ENCODE data around the gene RAB36.

Gene RAB36

DNA sequence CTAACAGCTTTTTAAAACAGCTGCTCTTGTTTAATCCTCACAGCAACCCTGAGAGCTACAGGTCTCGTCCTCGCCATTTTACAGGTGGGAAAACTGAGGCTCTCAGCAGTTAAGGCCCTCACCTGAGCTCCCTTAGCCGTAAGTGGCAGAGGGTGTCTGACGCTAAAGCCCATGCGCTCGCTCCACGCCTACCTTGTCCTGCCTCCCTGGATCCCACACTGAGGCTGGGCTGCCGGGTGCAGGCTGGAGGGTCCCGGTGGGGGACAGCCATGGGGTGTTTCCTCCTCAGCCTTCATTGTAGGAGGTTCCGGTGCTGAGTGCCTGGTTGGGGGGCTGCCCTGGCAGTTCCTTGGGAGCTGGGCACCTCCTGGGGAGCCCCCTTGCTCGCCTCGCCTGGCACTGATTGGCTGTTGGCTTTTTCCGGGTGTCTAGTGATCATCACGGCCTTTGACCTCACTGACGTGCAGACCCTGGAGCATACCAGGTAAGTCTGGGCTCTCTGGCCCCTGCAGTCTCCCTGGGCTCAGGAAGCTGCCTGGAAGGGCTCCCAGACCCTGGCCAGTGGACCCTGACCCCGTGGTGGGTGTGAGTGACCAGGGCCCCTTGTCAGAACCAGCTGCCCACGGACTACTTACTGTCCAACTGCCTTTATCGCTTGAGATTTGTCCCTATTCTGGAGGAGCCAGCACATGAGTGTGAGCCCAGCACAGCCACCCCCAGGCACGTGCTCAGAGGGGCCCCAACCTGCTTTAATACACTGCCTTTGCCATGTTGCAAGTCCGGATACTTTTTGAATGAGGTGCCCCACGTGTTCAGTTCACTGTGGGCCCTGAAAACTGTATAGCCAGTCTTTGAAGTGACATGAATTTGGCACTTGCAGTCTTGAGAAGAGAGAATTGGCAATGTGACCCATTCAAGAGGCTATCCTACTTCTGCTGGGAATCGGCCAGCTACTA lies 12.6 kb downstream of the RAB36 start:
- no peak for DNase-seq (ENCODE audit: low read depth in 1 of 2, low spot score in 1 of 2)

DNA sequence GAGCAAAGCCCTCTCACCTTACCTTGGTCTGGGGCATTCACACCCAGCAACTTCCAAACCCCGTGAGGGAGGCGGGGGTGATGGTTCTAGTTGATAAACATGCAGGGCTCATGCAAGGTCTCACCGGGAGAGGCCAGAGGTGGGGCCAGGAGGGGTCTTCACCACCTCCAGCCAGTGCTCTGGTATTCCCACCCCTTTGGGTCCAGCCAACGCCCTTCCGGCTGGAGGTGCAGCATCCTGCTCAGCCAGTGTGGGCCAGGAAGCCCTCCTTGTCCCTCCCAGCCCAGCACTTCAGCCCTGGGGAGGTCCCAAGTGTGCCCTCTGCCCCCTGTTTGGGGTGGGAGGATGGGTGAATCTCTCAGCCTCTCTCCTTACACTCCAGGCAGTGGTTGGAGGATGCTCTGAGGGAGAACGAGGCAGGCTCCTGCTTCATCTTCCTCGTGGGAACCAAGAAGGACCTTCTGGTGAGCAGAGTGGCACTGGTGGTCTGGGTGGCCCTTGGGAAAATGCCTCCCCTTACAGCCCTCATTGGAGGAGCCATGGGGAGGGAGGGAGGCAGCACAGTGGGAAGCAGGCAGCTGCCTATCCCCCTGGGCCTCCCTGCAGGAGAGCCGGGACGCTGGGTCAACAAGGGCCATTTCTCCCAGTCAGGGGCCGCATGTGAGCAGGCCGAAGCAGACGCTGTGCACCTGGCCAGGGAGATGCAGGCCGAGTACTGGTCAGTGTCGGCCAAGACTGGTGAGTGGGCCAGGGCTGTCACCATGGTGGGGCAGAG lies 13.4 kb downstream of the RAB36 start:
- DNase-seq (ENCODE audit: low read depth in 1 of 2, low spot score in 1 of 2): no peak

DNA sequence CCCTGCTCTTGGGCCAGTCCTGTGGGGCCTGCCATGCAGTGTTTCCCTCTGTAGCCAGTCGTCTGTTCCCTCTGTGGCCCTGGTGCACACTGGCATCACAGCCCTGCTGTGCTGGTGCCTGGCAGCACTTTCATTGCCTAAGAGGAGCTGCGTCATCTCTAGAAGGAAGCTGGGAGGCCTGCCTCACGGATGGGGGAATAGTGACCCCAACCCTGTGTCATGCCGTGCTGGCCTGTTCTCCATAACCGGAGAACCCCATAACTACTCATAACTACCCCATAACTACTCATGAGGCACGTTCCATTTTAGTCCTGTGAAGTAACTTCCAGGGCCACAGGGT lies 14.0 kb downstream of the RAB36 start:
- no peak for DNase-seq (ENCODE audit: low read depth in 1 of 2, low spot score in 1 of 2)

DNA sequence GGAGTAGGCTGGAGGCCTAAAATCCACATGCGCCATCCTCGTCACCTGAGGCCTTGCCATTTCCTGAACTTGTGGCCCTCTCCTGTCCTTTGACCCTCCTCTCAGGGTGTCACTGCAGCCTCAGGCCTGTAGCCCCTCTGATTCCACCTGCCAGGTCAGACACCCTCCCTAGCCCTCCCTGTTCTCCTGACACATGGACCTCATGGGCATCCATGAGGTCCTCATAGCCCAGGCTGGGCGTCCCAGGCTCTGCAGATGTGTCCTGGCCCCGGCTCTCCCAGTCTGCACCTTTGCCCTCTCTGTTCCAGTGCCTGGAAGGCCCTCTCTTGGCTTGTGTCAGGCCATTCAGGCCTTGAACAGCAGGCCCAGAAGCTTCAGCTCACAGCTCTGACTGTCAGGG lies 15.8 kb downstream of the RAB36 start:
- DNase-seq (ENCODE audit: low read depth in 1 of 2, low spot score in 1 of 2): no peak

DNA sequence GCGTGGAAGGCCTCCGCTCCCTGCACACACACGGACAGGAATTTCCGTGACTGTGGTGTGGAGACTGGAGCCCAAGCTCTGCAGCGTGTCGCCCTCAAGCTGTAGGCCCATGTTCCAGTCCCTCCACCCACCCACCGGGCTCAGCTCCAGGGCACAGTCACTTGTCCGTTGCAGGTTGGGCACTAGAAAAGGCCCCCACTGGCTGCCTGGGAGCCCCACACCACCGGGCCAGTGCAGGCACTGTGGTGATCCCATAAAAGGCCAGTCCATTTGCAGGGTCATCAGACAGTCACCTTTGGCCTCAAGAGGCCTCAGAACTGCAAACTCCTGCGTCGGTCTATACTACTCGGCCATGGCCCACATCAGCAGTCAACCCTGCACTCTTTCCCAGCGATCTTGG lies 16.3 kb downstream of the RAB36 start:
- DNase-seq (ENCODE audit: low read depth in 1 of 2, low spot score in 1 of 2): no peak

DNA sequence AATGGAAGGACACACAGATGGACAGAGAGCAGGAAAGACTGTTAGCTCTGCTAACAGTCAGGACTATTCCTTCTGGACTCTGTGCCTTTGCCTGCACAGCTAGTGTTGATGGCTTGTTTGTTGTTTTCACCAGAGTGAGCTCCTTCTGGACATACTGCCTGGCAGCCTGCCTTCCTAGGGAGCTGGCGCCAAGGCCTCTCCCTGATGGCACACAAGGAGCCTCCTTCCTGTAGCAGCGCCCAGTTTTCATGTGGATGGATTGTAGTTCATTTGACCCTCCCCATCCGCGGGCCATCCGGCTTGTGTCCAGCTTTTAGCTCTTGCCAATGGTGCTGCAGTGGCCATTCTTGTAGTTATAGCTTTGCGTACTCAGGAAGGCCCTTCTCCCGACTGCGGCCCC lies 18.4 kb downstream of the RAB36 start:
- DNase-seq (ENCODE audit: low read depth in 1 of 2, low spot score in 1 of 2): no peak

DNA sequence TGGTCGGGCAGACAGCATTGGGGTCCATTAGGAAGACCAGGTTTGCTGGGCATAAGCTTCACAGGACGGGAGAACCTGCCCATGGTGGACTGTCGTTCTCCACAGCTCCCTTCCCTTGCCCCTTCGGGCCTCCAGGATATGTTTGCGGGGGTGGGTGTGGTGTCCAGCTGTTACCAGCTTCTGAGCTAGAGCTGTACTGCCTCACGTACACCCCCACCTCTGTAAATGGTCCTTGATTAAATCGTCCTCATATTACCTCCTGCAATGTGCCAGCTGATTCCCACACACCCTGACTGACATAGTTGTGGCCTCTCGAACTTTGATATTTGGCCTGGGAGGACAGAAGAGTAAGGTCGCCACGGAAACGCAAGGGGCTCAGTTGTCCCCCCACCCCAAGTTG lies 18.8 kb downstream of the RAB36 start:
- no peak for DNase-seq (ENCODE audit: low read depth in 1 of 2, low spot score in 1 of 2)

DNA sequence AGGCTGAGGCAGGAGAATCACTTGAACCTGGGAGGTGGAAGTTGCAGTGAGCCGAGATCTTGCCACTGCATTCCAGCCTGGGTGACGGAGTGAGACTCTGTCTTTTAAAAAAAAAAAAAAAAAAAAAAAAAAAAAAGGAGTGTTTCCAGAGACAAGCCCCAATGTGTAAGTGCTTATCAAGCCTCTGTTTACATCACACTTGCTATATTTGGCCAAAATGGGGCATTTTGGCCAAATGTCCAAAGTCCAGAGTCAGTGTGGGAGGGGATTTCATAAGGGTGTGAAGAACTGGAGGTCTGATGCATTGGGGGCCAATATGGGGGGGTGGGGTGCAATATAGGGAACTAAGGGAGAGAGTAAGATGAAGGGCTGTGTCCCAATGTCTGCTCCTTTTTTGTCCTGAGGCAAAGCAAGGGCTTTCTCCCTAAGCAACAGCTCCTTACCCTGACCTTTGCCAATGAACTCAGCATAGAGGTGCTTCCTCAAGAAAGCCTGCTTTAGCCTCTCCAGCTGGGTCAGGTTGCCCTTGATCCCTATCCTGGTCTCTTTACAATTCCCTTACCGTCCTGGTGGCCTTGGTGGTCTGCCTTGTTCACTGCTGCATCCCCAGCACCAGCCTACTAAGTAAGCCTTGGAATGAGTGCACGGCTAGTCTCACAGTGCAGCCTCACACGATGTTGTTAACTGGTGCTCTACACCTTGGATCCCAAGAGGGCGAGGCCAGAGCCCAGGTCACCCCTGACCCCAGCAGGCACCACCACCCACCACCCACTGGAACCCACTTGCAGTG lies 21.0 kb downstream of the RAB36 start:
- no peak for DNase-seq (ENCODE audit: low read depth in 1 of 2, low spot score in 1 of 2)

DNA sequence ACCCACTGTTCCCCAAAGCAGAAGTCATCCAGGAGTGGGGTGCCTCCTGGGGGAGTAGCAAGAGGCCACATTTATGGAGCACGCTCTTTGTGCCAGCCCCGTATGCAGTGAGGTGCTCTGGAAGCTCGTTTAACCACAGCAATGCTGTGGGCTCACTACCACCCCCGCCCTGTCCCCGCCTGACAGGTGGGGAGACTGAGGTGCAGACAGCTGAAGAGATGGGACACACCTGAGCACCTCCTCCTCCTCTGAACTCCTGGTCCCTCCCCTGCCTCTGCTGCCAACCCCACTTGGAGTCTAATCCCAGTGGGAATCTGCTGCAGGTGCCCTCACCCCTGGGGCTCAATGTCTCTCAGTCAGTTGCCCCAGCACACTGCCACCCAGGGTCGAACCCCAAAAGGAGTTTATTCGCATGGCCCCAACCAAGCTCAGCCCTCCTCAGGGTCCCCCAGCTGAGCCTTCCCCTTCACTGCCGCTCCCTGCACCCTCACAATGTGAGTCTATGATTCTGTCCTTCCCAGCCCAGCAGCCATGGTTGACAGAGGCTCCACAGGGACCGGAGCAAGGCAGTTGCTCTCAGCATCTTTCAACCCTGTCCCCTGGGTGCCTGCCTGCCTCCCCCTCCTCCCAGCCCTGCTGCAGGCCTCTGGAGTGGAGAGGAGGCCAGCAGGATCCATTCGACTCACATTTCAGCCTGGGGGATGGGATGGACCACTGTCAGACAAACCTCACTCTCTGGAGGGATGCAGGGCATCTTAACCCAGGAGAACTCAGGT lies 21.8 kb downstream of the RAB36 start:
- no peak for DNase-seq (ENCODE audit: low read depth in 1 of 2, low spot score in 1 of 2)

DNA sequence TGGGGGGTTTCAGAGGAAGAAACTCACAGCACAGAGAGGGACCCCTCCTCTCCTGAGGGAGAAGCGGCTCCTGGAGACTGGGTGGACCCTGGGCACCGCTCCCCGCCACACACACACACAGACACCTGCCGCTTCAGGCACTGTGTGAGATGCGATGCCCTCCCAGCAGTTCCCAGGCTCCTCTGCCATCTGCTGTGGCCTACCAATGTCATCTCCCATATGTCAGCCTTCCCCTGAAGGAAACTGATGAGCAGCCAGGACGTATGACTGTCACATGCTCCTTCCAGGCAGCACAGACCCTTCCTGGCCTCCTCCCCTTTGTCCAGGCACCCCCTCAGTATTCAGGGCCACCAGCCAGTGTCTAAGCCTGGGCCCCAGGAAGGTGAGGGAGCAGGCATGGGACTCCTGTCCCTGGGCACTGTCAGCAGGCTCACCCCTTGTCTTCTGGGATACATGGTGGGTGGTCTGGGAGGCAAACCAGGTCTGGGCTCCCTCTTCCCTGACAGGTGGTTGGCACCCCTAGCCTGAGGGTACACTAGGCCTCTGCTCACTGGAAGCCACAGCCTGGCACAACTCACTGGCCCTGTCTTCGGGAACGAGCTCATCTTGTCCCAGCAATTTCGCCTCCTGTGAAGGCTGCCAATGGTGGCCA lies 23.2 kb downstream of the RAB36 start:
- DNase-seq (ENCODE audit: low read depth in 1 of 2, low spot score in 1 of 2): no peak

DNA sequence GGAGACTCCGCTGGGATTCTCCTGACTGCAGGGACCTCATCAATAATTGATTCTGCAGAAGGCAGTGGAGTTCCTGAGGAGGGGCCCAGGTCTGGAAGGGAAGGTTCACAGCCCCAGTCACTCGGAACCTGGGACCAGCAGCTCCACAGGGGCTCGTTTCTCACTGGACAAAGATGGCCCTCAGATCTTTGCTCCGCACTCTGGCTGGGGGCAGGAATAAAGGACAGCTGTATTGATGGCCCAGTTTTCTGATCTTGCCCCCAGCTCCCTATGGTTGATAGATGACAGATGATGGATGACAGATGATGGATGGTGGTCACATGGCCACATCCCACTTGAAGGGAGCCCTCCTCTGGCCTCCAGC lies 23.7 kb downstream of the RAB36 start:
- DNase-seq (ENCODE audit: low read depth in 1 of 2, low spot score in 1 of 2): no peak

DNA sequence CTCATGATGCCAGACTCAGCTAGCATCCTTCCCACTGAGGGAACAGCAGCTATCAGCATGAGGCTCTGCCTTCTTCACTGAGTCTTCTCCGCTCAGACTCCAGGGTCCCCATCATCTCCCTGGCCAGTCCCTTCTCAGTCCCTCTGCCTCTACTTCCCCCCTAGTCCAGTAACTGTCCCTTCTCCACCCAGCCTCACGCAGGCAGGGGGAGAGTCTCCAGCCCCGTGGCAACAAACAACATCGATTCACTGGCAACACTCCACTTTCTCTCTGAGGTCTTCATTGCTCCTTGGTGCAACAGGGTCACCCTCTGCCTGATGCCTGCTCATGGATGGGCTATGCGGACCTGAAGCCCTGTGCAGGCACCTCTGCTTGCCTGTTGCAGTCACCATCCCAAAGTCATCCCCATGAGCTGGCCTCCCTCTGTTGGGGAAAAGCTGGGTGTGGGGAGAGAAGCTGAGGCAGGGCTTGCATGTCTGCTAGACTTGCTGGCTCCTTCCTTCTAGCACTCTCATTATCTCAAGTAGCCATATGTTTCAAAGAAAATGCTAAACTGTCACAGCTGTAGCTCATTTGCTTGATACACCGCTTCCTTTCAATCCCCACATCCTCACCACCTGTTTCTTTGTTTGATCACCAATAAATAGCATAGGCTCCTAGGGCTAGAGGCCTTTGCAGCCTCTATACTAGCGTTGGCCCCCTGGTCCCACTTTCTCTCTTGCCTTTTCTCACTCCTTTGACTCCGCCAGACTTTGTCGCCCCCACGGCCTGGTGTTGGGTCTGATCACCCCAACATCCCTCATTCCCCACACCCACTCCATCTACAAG lies 30.8 kb downstream of the RAB36 start:
- no peak for DNase-seq (ENCODE audit: low read depth in 1 of 2, low spot score in 1 of 2)

DNA sequence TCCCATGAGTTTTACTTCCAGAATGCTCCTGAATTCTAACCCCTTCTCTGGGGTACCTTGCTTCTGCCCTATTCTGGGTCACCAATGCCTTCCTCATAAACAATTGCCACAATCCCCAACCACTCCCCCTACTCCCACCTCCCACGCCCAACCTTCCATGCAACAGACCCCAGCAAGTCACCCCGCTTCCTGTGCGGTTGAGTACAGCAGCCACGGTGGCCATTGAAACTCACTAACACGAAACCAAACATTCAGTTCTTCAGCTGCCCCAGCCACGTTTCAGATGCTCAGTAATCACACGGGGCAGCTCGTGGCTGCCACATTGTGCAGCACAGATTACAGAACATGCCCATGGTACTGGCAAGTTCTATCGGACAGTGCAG lies 31.4 kb downstream of the RAB36 start:
- no peak for DNase-seq (ENCODE audit: low read depth in 1 of 2, low spot score in 1 of 2)

DNA sequence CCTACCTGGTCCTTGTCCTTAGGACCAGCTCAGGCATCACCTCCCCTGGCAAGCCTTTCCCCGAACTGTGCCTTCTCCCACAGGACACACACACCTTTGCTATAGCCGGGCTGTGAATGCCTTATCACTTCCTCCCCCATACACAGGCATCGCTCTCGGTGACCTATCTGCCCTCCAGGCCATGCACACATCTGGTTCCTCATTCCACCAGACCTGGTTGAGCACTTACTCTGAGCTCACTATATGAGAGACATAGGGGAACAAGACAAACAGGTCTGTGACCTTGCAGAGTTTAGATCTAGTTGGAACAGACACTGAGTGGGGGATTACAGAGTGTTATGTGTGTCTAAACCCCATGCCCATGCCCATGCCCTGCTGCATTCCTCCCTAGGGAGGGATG lies 31.9 kb downstream of the RAB36 start:
- DNase-seq (ENCODE audit: low read depth in 1 of 2, low spot score in 1 of 2): no peak

DNA sequence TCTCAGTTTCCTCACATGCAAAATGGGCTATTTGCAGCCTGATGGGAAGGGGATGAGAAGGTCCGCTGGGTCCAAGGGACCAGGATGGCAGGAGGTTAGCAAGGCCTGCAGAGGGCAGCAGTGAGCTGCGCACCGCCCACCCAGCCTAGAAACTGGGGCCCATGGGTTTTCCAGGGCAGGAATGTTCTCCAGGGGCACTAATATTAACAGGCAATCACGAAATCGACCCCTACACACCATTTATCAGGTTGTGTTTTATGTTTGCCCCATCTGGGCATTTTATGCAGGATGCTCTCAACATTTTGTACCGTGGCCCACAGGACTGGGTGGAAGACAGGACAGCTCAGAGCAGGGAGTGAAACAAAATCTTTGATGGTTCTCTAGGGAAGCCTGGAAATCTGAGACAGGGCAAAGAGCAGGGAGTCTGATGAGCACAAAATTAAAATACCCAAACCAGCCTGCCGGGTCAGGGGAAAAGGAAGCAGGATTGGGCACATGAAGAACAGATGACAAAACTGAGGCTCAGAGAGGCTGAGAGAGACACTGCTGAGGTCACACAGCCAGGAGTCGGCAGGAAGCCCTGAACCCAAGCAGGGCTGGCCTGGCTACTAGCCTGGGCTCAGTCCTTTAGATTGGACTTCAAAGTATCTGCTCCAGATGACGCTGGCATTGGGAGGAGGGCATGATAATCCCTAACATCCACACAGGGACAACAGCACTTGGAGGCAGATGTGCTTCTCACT lies 33.4 kb downstream of the RAB36 start:
- DNase-seq (ENCODE audit: low read depth in 1 of 2, low spot score in 1 of 2): peak; percentile 38 to 52

DNA sequence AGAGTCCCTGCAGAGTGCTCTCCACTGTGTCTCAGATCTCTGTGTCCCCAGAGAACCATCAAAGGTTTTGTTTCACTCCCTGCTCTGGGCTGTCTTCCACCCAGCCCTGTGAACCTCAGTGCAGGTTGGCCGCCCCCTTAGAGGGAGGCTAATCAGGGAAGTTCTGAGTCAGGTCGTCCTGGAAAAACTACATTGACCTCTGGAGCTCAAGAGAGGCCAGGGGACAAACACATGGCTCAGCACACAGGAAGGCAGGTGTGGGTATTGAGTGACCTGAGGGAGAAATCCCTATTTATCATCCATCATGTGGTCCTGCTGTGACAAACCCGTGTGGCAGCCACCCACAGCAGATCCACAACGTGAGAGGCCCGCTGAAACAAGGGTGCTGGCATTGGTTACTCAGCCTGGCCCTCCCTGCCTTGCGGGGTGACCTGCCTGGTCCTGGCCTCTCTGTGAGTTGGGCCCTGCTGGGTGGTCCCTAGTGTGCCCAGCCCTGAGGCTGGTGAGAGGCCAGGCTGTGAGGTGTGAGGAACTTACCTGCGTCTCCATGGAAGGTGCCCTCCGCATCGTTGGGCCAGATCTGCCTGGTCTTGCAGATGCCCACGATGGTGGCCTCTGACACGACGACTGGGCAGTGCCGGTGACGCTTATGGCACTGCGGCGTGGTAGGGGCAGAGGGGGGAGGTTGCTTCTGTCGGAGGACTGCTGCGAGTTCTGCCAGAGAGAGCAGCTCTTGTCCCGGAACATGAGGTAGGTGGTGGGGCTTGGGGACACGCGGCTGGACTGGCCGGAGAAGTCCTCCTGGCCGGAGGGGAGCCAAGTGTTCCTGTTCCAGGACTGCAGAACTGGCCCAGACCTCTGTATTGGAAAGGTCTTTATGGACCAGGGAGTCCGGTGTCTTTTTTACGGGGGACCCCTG lies 34.4 kb downstream of the RAB36 start:
- no peak for DNase-seq (ENCODE audit: low read depth in 1 of 2, low spot score in 1 of 2)

DNA sequence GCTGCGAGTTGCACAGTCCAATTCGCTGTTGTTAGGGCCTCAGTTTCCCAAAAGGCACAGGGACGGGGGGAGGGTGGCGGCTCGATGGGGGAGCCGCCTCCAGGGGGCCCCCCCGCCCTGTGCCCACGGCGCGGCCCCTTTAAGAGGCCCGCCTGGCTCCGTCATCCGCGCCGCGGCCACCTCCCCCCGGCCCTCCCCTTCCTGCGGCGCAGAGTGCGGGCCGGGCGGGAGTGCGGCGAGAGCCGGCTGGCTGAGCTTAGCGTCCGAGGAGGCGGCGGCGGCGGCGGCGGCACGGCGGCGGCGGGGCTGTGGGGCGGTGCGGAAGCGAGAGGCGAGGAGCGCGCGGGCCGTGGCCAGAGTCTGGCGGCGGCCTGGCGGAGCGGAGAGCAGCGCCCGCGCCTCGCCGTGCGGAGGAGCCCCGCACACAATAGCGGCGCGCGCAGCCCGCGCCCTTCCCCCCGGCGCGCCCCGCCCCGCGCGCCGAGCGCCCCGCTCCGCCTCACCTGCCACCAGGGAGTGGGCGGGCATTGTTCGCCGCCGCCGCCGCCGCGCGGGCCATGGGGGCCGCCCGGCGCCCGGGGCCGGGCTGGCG lies 35.1 kb downstream of the RAB36 start, which contains the start of gene BCR:
Gene BCR, plus strand, starts transcription at position 209 of the 592 bp plus-strand sequence. CDS start 452 bp downstream, outside the sequence.
- DNase-seq (ENCODE audit: low read depth in 1 of 2, low spot score in 1 of 2): peak; percentile 34 to 55

Measured in stimulated activated CD4-positive, alpha-beta T cell treated with anti-CD3 and anti-CD28 coated beads, Interleukin-15, amount 100 ng/mL, for 1 hour (primary cell).